Measurements from ENCODE around the gene MDM2.

Gene MDM2

DNA sequence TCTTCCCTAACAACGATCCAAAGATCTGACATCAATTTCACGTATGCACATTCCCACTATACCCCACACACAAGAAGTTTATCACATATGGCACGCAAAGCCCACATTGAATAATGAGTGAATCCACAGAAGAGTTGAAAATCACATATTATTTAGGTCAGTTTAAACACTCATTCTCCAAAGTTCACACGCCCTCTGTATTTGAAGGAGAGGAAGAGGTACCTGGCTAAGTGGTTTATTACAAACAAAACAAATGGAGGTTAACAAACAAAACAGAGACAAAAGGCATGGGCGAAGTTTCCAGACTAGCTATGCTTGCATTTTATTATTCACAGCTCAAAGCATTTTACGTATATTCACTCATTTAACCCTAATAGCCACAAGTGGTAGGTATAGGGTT, 83.2 kb downstream of the MDM2 start:
- H3K4me3 ChIP-seq (ENCODE audit: low read length), result no peak overlapping the region

DNA sequence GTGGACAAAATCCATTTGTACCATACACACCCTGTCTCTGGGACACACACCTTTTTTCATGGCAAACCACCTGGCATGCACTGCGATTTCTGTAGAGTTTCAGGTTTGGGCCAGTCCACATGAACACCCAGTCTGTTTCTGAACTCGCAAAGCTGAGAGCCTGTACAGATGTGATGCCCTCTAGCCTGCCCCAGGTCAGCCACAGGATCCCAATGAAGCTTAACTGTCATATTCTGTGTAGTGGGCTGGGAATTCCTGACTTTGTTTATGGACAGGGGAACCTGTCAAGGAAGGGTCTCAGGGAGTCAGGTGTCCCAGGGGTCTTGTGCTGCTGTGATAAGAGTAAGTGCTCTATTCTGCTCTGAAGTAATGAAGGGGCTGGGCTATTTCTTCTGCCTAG, 85.2 kb downstream of the MDM2 start:
- no peak overlapping the region for H3K9ac ChIP-seq (ENCODE audit: low read length)
- H3K9me3 ChIP-seq (ENCODE audit: control insufficient read depth, low read depth, low read length), result no peaks in the 10 kb centered on the region
- no peaks in the 10 kb centered on the region for H3K27me3 ChIP-seq (ENCODE audit: control insufficient read depth, insufficient read depth, low read length)
- H3K27ac ChIP-seq (ENCODE audit: low read length), result no peak overlapping the region
- H3K4me3 ChIP-seq (ENCODE audit: low read length), result no peak overlapping the region
- H3K36me3 ChIP-seq (ENCODE audit: control insufficient read depth, low read depth, low read length), result no peaks in the 10 kb centered on the region
- H3K4me1 ChIP-seq (ENCODE audit: control insufficient read depth, low read depth, low read length), result no peaks in the 10 kb centered on the region

More for the DNA sequence above, 83.2 kb downstream of the MDM2 start:
- H3K27me3 ChIP-seq (ENCODE audit: control insufficient read depth, insufficient read depth, low read length), result no peaks in the 10 kb centered on the region
- H3K36me3 ChIP-seq (ENCODE audit: control insufficient read depth, low read depth, low read length), result no peaks in the 10 kb centered on the region
- no peaks in the 10 kb centered on the region for H3K4me1 ChIP-seq (ENCODE audit: control insufficient read depth, low read depth, low read length)
- H3K27ac ChIP-seq (ENCODE audit: low read length), result no peak overlapping the region
- H3K9ac ChIP-seq (ENCODE audit: low read length), result no peak overlapping the region
- H3K9me3 ChIP-seq (ENCODE audit: control insufficient read depth, low read depth, low read length), result no peaks in the 10 kb centered on the region

DNA sequence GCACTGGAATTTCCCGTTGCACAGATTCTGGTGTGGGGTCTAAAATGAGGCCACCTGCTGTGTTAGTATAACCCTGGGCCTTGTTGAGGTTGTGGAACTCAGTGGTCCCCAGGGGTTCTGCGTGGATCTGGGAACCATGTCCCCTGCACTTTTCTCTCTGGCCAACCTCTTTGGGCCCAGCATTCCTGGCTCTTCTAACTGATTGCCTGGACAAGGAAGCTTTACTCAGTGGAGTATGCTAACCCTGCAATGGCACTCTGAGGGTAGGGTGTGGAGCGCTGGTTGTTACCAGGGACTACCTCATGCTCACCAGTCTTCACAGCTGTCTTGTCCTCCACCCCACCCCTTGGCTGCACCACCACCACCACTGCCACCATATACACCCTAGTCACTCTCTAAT, 85.8 kb downstream of the MDM2 start:
- H3K27ac ChIP-seq (ENCODE audit: low read length), result no peak overlapping the region
- no peak overlapping the region for H3K4me3 ChIP-seq (ENCODE audit: low read length)
- H3K27me3 ChIP-seq (ENCODE audit: control insufficient read depth, insufficient read depth, low read length), result no peaks in the 10 kb centered on the region
- no peak overlapping the region for H3K9ac ChIP-seq (ENCODE audit: low read length)
- no peaks in the 10 kb centered on the region for H3K9me3 ChIP-seq (ENCODE audit: control insufficient read depth, low read depth, low read length)
- no peaks in the 10 kb centered on the region for H3K36me3 ChIP-seq (ENCODE audit: control insufficient read depth, low read depth, low read length)
- no peaks in the 10 kb centered on the region for H3K4me1 ChIP-seq (ENCODE audit: control insufficient read depth, low read depth, low read length)

DNA sequence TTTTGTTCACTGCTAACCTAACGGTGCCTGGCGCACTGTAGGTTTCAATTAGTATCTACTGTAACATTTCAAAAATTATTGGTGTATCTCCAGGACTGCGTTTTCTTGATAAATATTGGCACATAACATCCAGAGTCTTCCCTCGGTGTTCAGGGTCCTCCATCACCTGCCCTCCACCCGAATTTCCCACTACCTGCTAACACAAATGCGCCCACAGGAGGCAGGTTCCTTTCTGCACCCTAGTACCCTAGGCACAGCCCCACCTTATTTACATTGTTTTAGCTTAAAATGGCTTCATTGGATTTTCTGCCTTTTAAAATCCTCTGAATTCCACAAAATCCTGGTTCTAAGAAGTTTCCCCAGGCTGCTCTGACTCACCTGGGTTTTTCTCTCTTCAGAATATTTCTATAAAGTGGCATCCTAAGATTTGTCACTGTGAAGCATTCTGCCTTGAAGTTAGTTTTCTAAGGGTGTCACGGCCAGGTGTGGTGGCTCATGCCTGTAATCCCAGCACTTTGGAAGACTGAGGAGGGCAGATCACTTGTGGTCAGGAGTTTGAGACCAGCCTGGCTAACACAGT, 86.4 kb downstream of the MDM2 start:
- Histone ChIP-seq H3K9ac (ENCODE audit: low read length) (no peak overlapping the region), H3K36me3 (ENCODE audit: control insufficient read depth, low read depth, low read length) (no peaks in the 10 kb centered on the region), H3K9me3 (ENCODE audit: control insufficient read depth, low read depth, low read length) (no peaks in the 10 kb centered on the region), H3K4me1 (ENCODE audit: control insufficient read depth, low read depth, low read length) (no peaks in the 10 kb centered on the region), H3K4me3 (ENCODE audit: low read length) (no peak overlapping the region), H3K27me3 (ENCODE audit: control insufficient read depth, insufficient read depth, low read length) (no peaks in the 10 kb centered on the region), H3K27ac (ENCODE audit: low read length) (no peak overlapping the region)

DNA sequence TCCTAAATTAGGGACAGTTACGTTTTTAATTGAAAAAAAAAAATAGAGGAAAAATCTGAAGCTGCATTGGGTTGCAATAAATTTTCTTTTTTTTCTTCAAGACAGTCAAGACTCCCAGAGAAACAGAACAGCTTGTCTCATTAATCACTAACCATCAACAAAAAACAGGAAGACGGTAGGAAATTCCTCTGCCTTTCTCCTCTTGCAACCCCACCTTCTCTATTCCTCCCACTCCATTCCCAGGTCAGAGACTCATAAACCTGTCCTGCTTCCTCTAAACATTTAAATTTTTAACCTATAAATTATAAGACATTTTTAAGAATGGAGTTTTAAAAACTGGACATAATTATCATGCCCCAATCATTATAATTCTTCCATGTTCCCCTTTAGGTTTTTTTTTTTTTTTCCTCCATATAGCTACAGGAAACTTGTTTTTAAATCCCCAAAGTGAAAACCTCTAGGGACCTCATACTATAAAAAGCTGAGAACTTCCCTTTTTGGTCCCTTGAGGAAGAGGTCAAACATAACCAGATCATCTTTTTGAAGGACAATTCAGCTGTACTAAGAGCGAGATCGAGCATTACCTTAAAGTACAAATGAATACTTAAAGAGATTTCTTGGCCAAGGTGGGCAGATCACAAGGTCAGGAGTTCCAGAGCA, 89.0 kb downstream of the MDM2 start:
- Histone ChIP-seq H3K4me1 (ENCODE audit: control insufficient read depth, low read depth, low read length) (no peaks in the 10 kb centered on the region), H3K9ac (ENCODE audit: low read length) (no peak overlapping the region), H3K36me3 (ENCODE audit: control insufficient read depth, low read depth, low read length) (no peaks in the 10 kb centered on the region), H3K27ac (ENCODE audit: low read length) (no peak overlapping the region), H3K4me3 (ENCODE audit: low read length) (no peak overlapping the region), H3K27me3 (ENCODE audit: control insufficient read depth, insufficient read depth, low read length) (no peaks in the 10 kb centered on the region), H3K9me3 (ENCODE audit: control insufficient read depth, low read depth, low read length) (no peaks in the 10 kb centered on the region)

DNA sequence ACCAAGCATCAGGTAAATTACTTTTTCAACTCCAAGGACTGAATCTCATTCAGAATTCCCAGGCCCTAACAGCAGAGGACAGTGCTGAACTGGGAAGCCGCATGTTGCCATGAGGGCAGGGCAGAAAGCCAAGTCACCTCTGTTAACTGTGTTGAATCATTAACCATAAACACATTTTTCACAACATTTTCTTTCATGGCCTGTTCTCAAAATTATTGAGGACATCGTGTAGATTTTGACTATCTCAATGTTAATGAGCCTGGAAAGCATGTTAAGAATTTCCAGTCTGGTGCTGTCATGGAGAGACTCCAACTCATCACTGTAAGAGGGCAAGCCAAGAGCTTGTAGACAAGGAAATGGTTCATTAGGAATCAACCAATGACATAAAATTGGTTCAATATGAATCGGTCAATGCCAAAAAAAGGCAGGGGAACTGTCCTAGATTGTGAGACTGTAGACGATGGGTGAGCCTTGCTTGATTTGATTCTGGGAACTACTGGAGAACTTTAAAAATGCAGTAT, 91.3 kb downstream of the MDM2 start:
- Histone ChIP-seq H3K36me3 (ENCODE audit: control insufficient read depth, low read depth, low read length) (no peaks in the 10 kb centered on the region), H3K9me3 (ENCODE audit: control insufficient read depth, low read depth, low read length) (no peaks in the 10 kb centered on the region), H3K27ac (ENCODE audit: low read length) (no peak overlapping the region), H3K4me1 (ENCODE audit: control insufficient read depth, low read depth, low read length) (no peaks in the 10 kb centered on the region), H3K4me3 (ENCODE audit: low read length) (no peak overlapping the region), H3K27me3 (ENCODE audit: control insufficient read depth, insufficient read depth, low read length) (no peaks in the 10 kb centered on the region), H3K9ac (ENCODE audit: low read length) (no peak overlapping the region)

DNA sequence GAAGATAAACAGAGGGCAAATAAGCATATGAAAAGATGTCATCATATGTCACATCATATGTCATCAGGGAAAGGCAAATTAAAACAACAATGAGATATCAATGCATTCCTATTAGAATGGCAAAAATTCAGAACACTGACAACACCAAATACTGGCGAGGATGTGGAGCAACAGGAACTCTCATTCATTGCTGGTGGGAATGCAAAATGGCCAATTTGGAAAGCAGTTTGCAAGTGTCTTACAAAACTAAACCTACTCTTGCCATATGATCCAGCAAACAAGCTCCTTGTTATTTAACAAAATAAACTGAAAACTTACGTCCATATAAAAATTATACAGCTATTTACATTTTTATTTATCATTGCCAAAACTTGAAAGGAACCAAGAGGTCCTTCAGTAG, 92.3 kb downstream of the MDM2 start:
- no peak overlapping the region for H3K4me3 ChIP-seq (ENCODE audit: low read length)
- no peak overlapping the region for H3K9ac ChIP-seq (ENCODE audit: low read length)
- H3K27ac ChIP-seq (ENCODE audit: low read length), result no peak overlapping the region
- H3K27me3 ChIP-seq (ENCODE audit: control insufficient read depth, insufficient read depth, low read length), result no peaks in the 10 kb centered on the region
- no peaks in the 10 kb centered on the region for H3K9me3 ChIP-seq (ENCODE audit: control insufficient read depth, low read depth, low read length)
- H3K4me1 ChIP-seq (ENCODE audit: control insufficient read depth, low read depth, low read length), result no peaks in the 10 kb centered on the region
- H3K36me3 ChIP-seq (ENCODE audit: control insufficient read depth, low read depth, low read length), result no peaks in the 10 kb centered on the region
